Peyer's patch (tissue), 4 donors: ENCODE measurements around the gene ATP6AP1. TPM values are rescaled to one million over a fixed set of nuclear protein-coding genes. Genes with fewer than 3 reads are reported as not detected.

ENCODE experiments used
- DNase-seq, 3 donors: peaks; one replicate each; pipeline ENCODE4 v3.0.0-alpha.2; 2017 to 2019
- H3K27ac ChIP-seq, 4 donors: fragments of 200-600 bp; sonication (generic); one replicate each; pipeline ENCODE4 v1.5.1; 2016 to 2019
- H3K27me3 ChIP-seq, 2 donors: fragments of 200-600 bp; sonication (generic); one replicate each; pipeline ENCODE4 v1.5.1; 2019
- H3K36me3 ChIP-seq, 3 donors: fragments of 200-600 bp; sonication (generic); one replicate each; pipeline ENCODE4 v1.5.1; 2016 to 2019
- H3K4me1 ChIP-seq, 4 donors: fragments of 200-600 bp; sonication (generic); one replicate each; pipeline ENCODE4 v1.5.1; 2016 to 2019
- H3K4me3 ChIP-seq, 4 donors: fragments of 200-600 bp; sonication (generic); 1 replicate in 3 of 4; 2 replicates in 1 of 4; pipeline ENCODE4 v1.5.1; 2016 to 2019; ENCODE audit warnings: mild to moderate bottlenecking in 1 of 4
- H3K9me3 ChIP-seq, 4 donors: fragments of 200-600 bp; sonication (generic); one replicate each; pipeline ENCODE4 v1.5.1; 2016 to 2019; ENCODE audit warnings: mild to moderate bottlenecking in 1 of 4
- POLR2A ChIP-seq, 2 donors: fragments of 450-650 bp; IDR thresholded peaks; one replicate each; pipeline ENCODE4 v1.5.1; 2017; ENCODE audit warnings: antibody characterized with exemption in 2 of 2, mild to moderate bottlenecking in 2 of 2, moderate library complexity in 2 of 2
- total RNA-seq, 4 donors: library from RNA; depleted of rRNA; stranded (reverse); fragments of >200 nt; gene quantifications; one replicate each; pipeline ENCODE4 v1.1.0, GENCODE V29; 2016
- TF ChIP-seq, protein P1 (sequence below), 6 experiments: fragments of 450-650 bp in 4 of 6; fragments of 200-600 bp in 2 of 6; sonication (generic) in 1 of 6; IDR thresholded peaks; one replicate each; pipeline ENCODE4 v1.5.1; 2017 to 2019; ENCODE audit warnings: antibody characterized with exemption in 6 of 6, mild to moderate bottlenecking in 3 of 6, moderate library complexity in 1 of 6

ATP6AP1 gene
- total RNA-seq, 4 donors from 2014 or later: 11.6 to 80.0 (median 54.9) TPM

DNA sequence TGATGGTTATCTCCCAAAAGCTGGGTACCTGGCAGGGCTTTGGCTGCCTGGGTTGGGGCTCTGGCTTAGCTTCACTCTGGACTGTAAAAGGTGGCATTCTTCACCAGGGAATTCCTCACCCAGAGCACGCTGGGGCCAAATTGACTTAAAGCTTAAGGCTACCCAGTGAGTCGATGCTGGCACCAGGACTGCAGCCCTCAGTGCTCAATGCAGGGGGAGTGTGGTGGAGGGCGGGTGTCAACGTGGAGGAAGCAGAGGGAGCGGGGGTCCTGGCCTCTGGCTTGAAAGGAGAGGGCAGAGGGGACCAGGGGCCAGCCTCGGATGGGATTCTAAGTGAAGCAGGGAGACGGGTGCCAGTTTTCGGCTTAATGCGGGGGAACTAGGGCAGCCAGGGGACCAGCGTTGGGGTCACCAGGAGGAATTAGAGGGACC, 15.0 kb downstream of the ATP6AP1 start:
- peaks cover 0 to 22% (median 0%) of the 10 kb centered on the region in 3 donors for H3K36me3 ChIP-seq
- TF ChIP-seq POLR2A (IDR thresholded peaks at IDR 0.05): no peak
- TF ChIP-seq, protein P1, sequence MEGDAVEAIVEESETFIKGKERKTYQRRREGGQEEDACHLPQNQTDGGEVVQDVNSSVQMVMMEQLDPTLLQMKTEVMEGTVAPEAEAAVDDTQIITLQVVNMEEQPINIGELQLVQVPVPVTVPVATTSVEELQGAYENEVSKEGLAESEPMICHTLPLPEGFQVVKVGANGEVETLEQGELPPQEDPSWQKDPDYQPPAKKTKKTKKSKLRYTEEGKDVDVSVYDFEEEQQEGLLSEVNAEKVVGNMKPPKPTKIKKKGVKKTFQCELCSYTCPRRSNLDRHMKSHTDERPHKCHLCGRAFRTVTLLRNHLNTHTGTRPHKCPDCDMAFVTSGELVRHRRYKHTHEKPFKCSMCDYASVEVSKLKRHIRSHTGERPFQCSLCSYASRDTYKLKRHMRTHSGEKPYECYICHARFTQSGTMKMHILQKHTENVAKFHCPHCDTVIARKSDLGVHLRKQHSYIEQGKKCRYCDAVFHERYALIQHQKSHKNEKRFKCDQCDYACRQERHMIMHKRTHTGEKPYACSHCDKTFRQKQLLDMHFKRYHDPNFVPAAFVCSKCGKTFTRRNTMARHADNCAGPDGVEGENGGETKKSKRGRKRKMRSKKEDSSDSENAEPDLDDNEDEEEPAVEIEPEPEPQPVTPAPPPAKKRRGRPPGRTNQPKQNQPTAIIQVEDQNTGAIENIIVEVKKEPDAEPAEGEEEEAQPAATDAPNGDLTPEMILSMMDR (IDR thresholded peaks at IDR 0.05): no peak
- no peak for DNase-seq
- H3K9me3 ChIP-seq: no peaks in the 10 kb centered on the region
- peaks cover 0 to 15% (median 3%) of the 10 kb centered on the region in 4 donors for H3K4me1 ChIP-seq
- H3K4me3 ChIP-seq: peak overlapping the region; percentile 43 to 80 (median 60)
- H3K27me3 ChIP-seq: no peaks in the 10 kb centered on the region
- peak overlapping the region; percentile 72 to 87 (median 81) for H3K27ac ChIP-seq

DNA sequence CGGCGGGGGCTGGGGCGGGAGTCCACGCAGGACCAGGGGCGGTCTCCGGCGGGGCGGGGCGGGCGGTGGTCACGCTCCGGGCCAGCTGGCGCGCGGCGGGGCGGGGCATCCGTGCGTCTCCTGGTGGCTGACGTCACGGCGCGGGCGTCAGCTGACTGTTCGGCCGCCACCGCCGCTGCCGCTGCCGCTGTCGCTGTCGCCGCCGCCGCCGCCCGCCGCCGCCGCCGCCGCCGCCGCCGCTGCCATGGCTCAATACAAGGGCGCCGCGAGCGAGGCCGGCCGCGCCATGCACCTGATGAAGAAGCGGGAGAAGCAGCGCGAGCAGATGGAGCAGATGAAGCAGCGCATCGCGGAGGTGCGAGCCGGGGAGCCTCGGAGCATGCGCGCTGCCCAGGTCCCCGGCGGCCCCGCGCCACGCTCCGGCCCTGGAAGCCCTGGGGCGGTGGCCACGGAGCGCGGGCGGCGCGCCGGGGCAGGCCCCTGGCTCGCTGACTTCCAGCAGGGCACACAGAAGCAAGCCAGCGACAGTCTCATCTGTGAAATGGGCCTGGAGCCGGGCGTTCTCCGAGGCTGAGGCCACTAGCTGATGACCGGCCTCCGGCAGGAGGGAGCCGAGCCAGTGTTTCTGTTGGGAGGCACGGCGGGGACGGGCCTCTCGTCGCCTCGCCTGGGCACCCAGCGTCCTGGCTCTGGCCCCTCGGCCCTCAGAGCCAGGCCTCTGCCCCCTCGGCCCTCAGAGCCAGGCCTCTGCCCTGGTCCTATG, 15.7 kb downstream of the ATP6AP1 start, which contains the start of gene FAM50A:
Gene FAM50A (plus strand): TSS at position 150 of the 763 bp plus-strand sequence. CDS start 95 bp downstream, at position 245.
- H3K4me1 ChIP-seq: peaks cover 0 to 10% (median 3%) of the 10 kb centered on the region in 4 donors
- peak; percentile 77 to 92 (median 85) for DNase-seq
- TF ChIP-seq, protein P1 (IDR thresholded peaks at IDR 0.05): peak in 3 of 6 experiments; percentile 20 to 43 (median 21)
- TF ChIP-seq POLR2A (IDR thresholded peaks at IDR 0.05): peak in 1 of 2 donors; percentile 66
- no peaks in the 10 kb centered on the region for H3K27me3 ChIP-seq
- H3K9me3 ChIP-seq: no peaks in the 10 kb centered on the region
- H3K27ac ChIP-seq: peak within 1 kb of the TSS; percentile 73 to 87 (median 81)
- peak within 1 kb of the TSS; percentile 43 to 80 (median 60) for H3K4me3 ChIP-seq
- H3K36me3 ChIP-seq: peaks cover 0 to 29% (median 0%) of the 10 kb centered on the region in 3 donors

DNA sequence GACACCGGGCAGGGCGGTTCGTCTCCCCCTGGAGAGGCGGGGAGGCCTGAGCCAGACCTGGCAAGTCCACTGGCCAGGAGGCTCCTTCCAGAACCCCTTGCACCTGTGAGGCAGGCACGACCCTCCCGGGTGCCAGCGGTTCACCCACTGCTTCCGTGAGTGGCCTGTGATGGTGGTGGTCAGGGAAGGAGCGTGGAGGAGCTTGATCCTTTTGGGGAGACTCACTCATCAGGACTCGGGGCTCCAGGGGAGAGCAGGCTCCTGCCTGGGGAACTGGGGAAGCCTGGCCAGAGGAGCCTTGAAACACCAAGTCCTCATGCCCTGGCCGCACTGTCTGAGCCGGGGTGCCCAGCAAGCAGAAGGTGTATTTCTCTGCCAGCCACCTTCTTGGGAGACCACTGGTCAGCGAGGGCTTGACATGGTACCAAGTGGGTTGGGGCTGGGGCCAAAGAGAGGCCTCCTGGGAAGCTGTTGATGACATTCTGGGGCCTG, 16.3 kb downstream of the ATP6AP1 start:
- H3K36me3 ChIP-seq: peaks cover 0 to 34% (median 0%) of the 10 kb centered on the region in 3 donors
- H3K9me3 ChIP-seq: no peaks in the 10 kb centered on the region
- peak overlapping the region; percentile 73 to 87 (median 81) for H3K27ac ChIP-seq
- no peaks in the 10 kb centered on the region for H3K27me3 ChIP-seq
- TF ChIP-seq, protein P1 (IDR thresholded peaks at IDR 0.05): no peak
- no peak for TF ChIP-seq POLR2A (IDR thresholded peaks at IDR 0.05)
- no peak for DNase-seq
- H3K4me3 ChIP-seq: peak overlapping the region; percentile 43 to 80 (median 60)
- peaks cover 0 to 10% (median 3%) of the 10 kb centered on the region in 4 donors for H3K4me1 ChIP-seq

- Histone ChIP-seq H3K27me3 (no peaks in the 10 kb centered on the region), H3K9me3 (no peaks in the 10 kb centered on the region), H3K4me3 (no peak overlapping the region), H3K4me1 (peaks cover 0 to 10% (median 3%) of the 10 kb centered on the region in 4 donors), H3K36me3 (peaks cover 0 to 35% (median 0%) of the 10 kb centered on the region in 3 donors), H3K27ac (no peak overlapping the region)
- DNase-seq: no peak
- TF ChIP-seq, protein P1 (IDR thresholded peaks at IDR 0.05): no peak
- no peak for TF ChIP-seq POLR2A (IDR thresholded peaks at IDR 0.05)
These were observed 17.3 kb downstream of the ATP6AP1 start for GRCh38 chrX:154445776-154446175.

DNA sequence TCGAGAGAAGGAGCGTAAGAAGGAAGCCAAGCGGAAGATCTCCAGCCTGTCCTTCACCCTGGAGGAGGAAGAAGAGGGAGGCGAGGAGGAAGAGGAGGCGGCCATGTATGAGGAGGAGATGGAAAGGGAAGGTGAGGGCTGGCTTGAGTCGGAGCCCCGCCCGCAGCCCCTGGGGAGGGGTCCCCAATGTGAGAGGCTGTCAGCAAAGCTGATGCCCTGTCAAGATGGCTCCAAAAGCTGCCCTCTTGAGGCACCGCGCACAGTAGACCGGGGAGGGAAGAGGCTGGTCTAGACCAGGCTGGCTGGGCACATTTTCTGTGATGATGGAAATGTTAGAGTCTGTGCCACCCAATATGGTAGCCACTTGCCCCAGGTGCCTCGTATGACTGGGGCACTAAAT, 18.0 kb downstream of the ATP6AP1 start:
- H3K36me3 ChIP-seq: peaks cover 0 to 35% (median 0%) of the 10 kb centered on the region in 3 donors
- no peak overlapping the region for H3K4me3 ChIP-seq
- no peak overlapping the region for H3K27ac ChIP-seq
- H3K27me3 ChIP-seq: no peaks in the 10 kb centered on the region
- no peaks in the 10 kb centered on the region for H3K9me3 ChIP-seq
- DNase-seq: no peak
- TF ChIP-seq, protein P1 (IDR thresholded peaks at IDR 0.05): no peak
- no peak for TF ChIP-seq POLR2A (IDR thresholded peaks at IDR 0.05)
- H3K4me1 ChIP-seq: peaks cover 0 to 10% (median 3%) of the 10 kb centered on the region in 4 donors
